ENCODE data around the gene FZD1. TPM values are rescaled to one million over a fixed set of nuclear protein-coding genes. Genes with fewer than 3 reads are reported as not detected.

FZD1 gene
- total RNA-seq, 1 experiment from 2014 or later = 0.61 TPM

GRCh38 chr7:91276909-91277308 is 12.7 kb downstream of the FZD1 start:
- Mint-ChIP-seq H3K9me3 (no peaks in the 10 kb centered on the region), H3K4me1 (peaks cover 5 to 6% of the 10 kb centered on the region in 2 experiments), H3K4me3 (no peak overlapping the region), H3K27me3 (ENCODE audit: low read depth) (peaks cover 22% of the 10 kb centered on the region), H3K27ac (no peak overlapping the region), H3K36me3 (ENCODE audit: insufficient read depth in 1 of 3, low read depth in 3 of 3) (no peaks in the 10 kb centered on the region; a peak in 1 of 7 replicates)
- TF ChIP-seq CTCF (conservative IDR thresholded peaks at IDR 0.05) = no peak
- no peak overlapping the region for H3K27ac ChIP-seq (ENCODE audit: insufficient read length, low read depth, low read length)
- no peaks in the 10 kb centered on the region for H3K9me3 ChIP-seq (ENCODE audit: control insufficient read depth, low read depth, low read length)
- no peak overlapping the region for H4K5ac ChIP-seq (ENCODE audit: insufficient read length, low read depth, low read length)
- H3K79me2 ChIP-seq (ENCODE audit: insufficient read depth, low read length) = no peaks in the 10 kb centered on the region
- no peak overlapping the region for H2AK5ac ChIP-seq (ENCODE audit: insufficient read length, low read length)
- H3K23ac ChIP-seq (ENCODE audit: insufficient read length, low read depth, low read length) = no peak overlapping the region
- no peak overlapping the region for H3K9ac ChIP-seq (ENCODE audit: extremely low read depth, insufficient read length, low read length)
- no peaks in the 10 kb centered on the region for H4K20me1 ChIP-seq (ENCODE audit: control insufficient read depth, insufficient read depth, insufficient read length)
- no peak overlapping the region for H3K18ac ChIP-seq (ENCODE audit: insufficient read length, low read depth, low read length)
- no peak overlapping the region for H3K14ac ChIP-seq (ENCODE audit: insufficient read depth, low read length)
- no peak overlapping the region for H3K4me2 ChIP-seq (ENCODE audit: insufficient read depth, insufficient read length, low read length)
- H2BK12ac ChIP-seq (ENCODE audit: insufficient read length, low read depth, low read length) = no peak overlapping the region
- H4K8ac ChIP-seq (replicated peaks; ENCODE audit: insufficient read length, low read depth, low read length) = no peak overlapping the region
- no peak overlapping the region for H2BK20ac ChIP-seq (ENCODE audit: low read depth, low read length, poor library complexity, severe bottlenecking)
- no peak overlapping the region for H2AFZ ChIP-seq (ENCODE audit: low read length)
- no peak overlapping the region for H3K56ac ChIP-seq (ENCODE audit: insufficient read length, low read depth, low read length)
- no peak overlapping the region for H3K4ac ChIP-seq (ENCODE audit: low read depth, low read length)
- H3K27me3 ChIP-seq (ENCODE audit: insufficient read depth, low read length) = no peaks in the 10 kb centered on the region; the same call in 1 of the 2 replicates
- H2BK120ac ChIP-seq (ENCODE audit: low read depth, low read length, poor library complexity, severe bottlenecking) = no peak overlapping the region
- no peaks in the 10 kb centered on the region for H3K23me2 ChIP-seq (ENCODE audit: insufficient read length, low read depth, low read length, poor library complexity, severe bottlenecking)
- DNase-seq = no peak
- no peak overlapping the region for H3T11ph ChIP-seq (ENCODE audit: low read length)
- H2BK15ac ChIP-seq (ENCODE audit: low read depth, low read length) = no peak overlapping the region
- H3K4me1 ChIP-seq (ENCODE audit: insufficient read depth, low read length) = no peaks in the 10 kb centered on the region
- H4K91ac ChIP-seq (ENCODE audit: insufficient read length, low read depth, low read length) = no peak overlapping the region
- H3K79me1 ChIP-seq (ENCODE audit: insufficient read depth, low read depth, low read length, poor library complexity, severe bottlenecking) = no peaks in the 10 kb centered on the region
- no peak overlapping the region for H2BK5ac ChIP-seq (ENCODE audit: insufficient read length, low read length)
